ENCODE measurements around the gene MON1B. TPM values are rescaled to one million over a fixed set of nuclear protein-coding genes. Genes with fewer than 3 reads are reported as not detected.

Gene MON1B
- total and polyA plus RNA-seq, 2 of the 13 experiments (the other 11 are each of a cell fraction or from before 2014, with no cell fraction given) = 13.4 to 15.6 TPM

DNA sequence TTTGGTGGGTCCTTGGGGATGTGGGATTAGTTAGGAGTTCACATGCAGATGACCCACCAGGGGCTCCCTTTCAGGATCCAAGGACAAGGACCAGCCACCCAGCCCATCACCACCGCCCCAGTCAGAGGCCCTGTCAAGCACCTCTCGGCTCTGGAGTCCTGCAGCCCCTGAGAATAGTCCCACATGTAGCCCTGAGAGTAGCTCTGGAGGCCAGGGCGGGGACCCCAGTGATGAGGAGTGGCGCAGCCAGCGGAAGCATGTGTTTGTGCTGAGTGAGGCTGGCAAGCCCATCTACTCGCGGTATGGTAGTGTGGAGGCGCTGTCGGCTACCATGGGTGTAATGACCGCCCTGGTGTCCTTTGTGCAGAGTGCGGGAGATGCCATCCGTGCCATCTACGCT lies 2.4 kb downstream of the MON1B start:
- WGBS (ENCODE audit: low lambda C conversion rate) = 97% methylated on average over 13 of the region's 13 CpGs
- Histone ChIP-seq H3K4me3 (replicated peaks in 1 of 3; ENCODE audit: insufficient read depth in 1 of 3, low read depth in 2 of 3, low read length in 3 of 3) (no peak overlapping the region), H3K4me2 (ENCODE audit: low read depth, low read length) (no peak overlapping the region), H4K20me1 (ENCODE audit: insufficient read depth, low read length) (no peaks in the 10 kb centered on the region), H3K27ac (ENCODE audit: extremely low read length, insufficient read depth, low read length) (no peak overlapping the region), H3K79me2 (ENCODE audit: insufficient read depth, low read length) (peaks cover 21% of the 10 kb centered on the region), H2AFZ (ENCODE audit: low read length) (no peak overlapping the region), H3K9ac (ENCODE audit: insufficient read depth, low read depth, low read length) (no peak overlapping the region), H3K4me1 (ENCODE audit: insufficient read depth, low read length) (peaks cover 27% of the 10 kb centered on the region), H3K9me3 (ENCODE audit: low read length) (no peaks in the 10 kb centered on the region), H3K27me3 (ENCODE audit: control insufficient read depth in 1 of 2, insufficient read depth in 2 of 2, low read length in 2 of 2) (no peaks in the 10 kb centered on the region; a peak in 1 of 5 replicates), H3K36me3 (replicated peaks in 1 of 2; ENCODE audit: control insufficient read depth in 1 of 2, insufficient read depth in 2 of 2, low read length in 2 of 2) (peaks cover 23 to 45% of the 10 kb centered on the region in 2 experiments)
- BruUV-seq (replicated peaks) = no TSS peak
- intact Hi-C loops (cut with micrococcal nuclease; ENCODE audit: unreplicated experiment) (loop anchor here (10.0 kb wide), 1 partner anchor 1541 kb away; no protein-coding TSS in a partner anchor), in situ Hi-C loops (cut with HindIII; ENCODE audit: extremely low pct_ligation_motif_present, low pct_unique_long_range_greater_than_20kb) (no loop called here)
- TF ChIP-seq SP2 (CRISPR knock-in tag; IDR thresholded peaks at IDR 0.05) (no peak), SRF (IDR thresholded peaks at IDR 0.05; ENCODE audit: low read depth, low read length) (no peak), NKX3-1 (CRISPR knock-in tag; IDR thresholded peaks at IDR 0.05) (no peak), AGO1 (IDR thresholded peaks at IDR 0.05; ENCODE audit: low read depth, low read length, poor library complexity, severe bottlenecking) (no peak), HNRNPUL1 (IDR thresholded peaks at IDR 0.05; ENCODE audit: low read depth, low read length) (no peak), ZNF891 (CRISPR knock-in tag; IDR thresholded peaks at IDR 0.05) (no peak), GMEB2 (CRISPR knock-in tag; IDR thresholded peaks at IDR 0.05; ENCODE audit: low read depth) (no peak), NFRKB (IDR thresholded peaks at IDR 0.05) (no peak), PHF5A (CRISPR knock-in tag; IDR thresholded peaks at IDR 0.05; ENCODE audit: low read depth, unreplicated experiment) (no peak), THAP11 (CRISPR knock-in tag; IDR thresholded peaks at IDR 0.05) (no peak), ZBTB20 (CRISPR knock-in tag; IDR thresholded peaks at IDR 0.05; ENCODE audit: borderline replicate concordance, low read depth) (no peak), FOXP4 (CRISPR knock-in tag; IDR thresholded peaks at IDR 0.05) (no peak), SIN3A (IDR thresholded peaks at IDR 0.05; ENCODE audit: borderline replicate concordance, low read depth, low read length) (no peak)
- TF ChIP-seq, protein P1, sequence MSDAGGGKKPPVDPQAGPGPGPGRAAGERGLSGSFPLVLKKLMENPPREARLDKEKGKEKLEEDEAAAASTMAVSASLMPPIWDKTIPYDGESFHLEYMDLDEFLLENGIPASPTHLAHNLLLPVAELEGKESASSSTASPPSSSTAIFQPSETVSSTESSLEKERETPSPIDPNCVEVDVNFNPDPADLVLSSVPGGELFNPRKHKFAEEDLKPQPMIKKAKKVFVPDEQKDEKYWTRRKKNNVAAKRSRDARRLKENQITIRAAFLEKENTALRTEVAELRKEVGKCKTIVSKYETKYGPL (CRISPR knock-in tag; IDR thresholded peaks at IDR 0.05) = no peak
- no peak for ATAC-seq
- FAIRE-seq = no peak
- CTCF ChIA-PET (ENCODE audit: low intra/inter-chr PET ratio, low total read pairs) = no interaction called here
- DNase-seq (ENCODE audit: low spot score) = no peak
- POLR2A ChIA-PET = no interaction called here
